ENCODE measurements around the gene QRFP.

The QRFP gene

GRCh38 chr9:130862217-130862616 lies 34.4 kb downstream of the QRFP start:
- TF ChIP-seq REST (IDR thresholded peaks at IDR 0.05; ENCODE audit: low read depth), result no peak
- no peak for TF ChIP-seq MAX (IDR thresholded peaks at IDR 0.05)
- TF ChIP-seq RAD21 (IDR thresholded peaks at IDR 0.05; ENCODE audit: low read depth), result no peak
- no peak for TF ChIP-seq USF1 (IDR thresholded peaks at IDR 0.05)
- TF ChIP-seq CEBPB (IDR thresholded peaks at IDR 0.05), result no peak
- TF ChIP-seq TEAD4 (IDR thresholded peaks at IDR 0.05), result no peak
- no peak for TF ChIP-seq EP300 (IDR thresholded peaks at IDR 0.05; ENCODE audit: borderline replicate concordance)
- TF ChIP-seq CREB1 (IDR thresholded peaks at IDR 0.05; ENCODE audit: low read depth), result no peak
- no peak for TF ChIP-seq TCF12 (IDR thresholded peaks at IDR 0.05; ENCODE audit: low read depth)
- TF ChIP-seq EGR1 (IDR thresholded peaks at IDR 0.05), result no peak
- no peak for TF ChIP-seq ZBTB7A (IDR thresholded peaks at IDR 0.05; ENCODE audit: low read depth)
- no peak for TF ChIP-seq YY1 (IDR thresholded peaks at IDR 0.05; ENCODE audit: low read depth)
- TF ChIP-seq NFIC (IDR thresholded peaks at IDR 0.05), result no peak
- TF ChIP-seq TAF1 (IDR thresholded peaks at IDR 0.05; ENCODE audit: low read depth), result no peak
- no peak for TF ChIP-seq FOXM1 (IDR thresholded peaks at IDR 0.05; ENCODE audit: borderline replicate concordance, low read depth)

GRCh38 chr9:130861372-130862180 lies 35.0 kb downstream of the QRFP start:
- TF ChIP-seq EP300 (IDR thresholded peaks at IDR 0.05; ENCODE audit: borderline replicate concordance), result no peak
- no peak for TF ChIP-seq TAF1 (IDR thresholded peaks at IDR 0.05; ENCODE audit: low read depth)
- no peak for TF ChIP-seq USF1 (IDR thresholded peaks at IDR 0.05)
- TF ChIP-seq YY1 (IDR thresholded peaks at IDR 0.05; ENCODE audit: low read depth), result no peak
- no peak for TF ChIP-seq NFIC (IDR thresholded peaks at IDR 0.05)
- no peak for TF ChIP-seq REST (IDR thresholded peaks at IDR 0.05; ENCODE audit: low read depth)
- no peak for TF ChIP-seq ZBTB7A (IDR thresholded peaks at IDR 0.05; ENCODE audit: low read depth)
- TF ChIP-seq MAX (IDR thresholded peaks at IDR 0.05), result no peak

- TF ChIP-seq ZBTB7A (IDR thresholded peaks at IDR 0.05; ENCODE audit: low read depth) (no peak), TAF1 (IDR thresholded peaks at IDR 0.05; ENCODE audit: low read depth) (no peak), CEBPB (IDR thresholded peaks at IDR 0.05) (no peak), USF1 (IDR thresholded peaks at IDR 0.05) (no peak), FOXM1 (IDR thresholded peaks at IDR 0.05; ENCODE audit: borderline replicate concordance, low read depth) (no peak), NFIC (IDR thresholded peaks at IDR 0.05) (no peak), CREB1 (IDR thresholded peaks at IDR 0.05; ENCODE audit: low read depth) (no peak), EP300 (IDR thresholded peaks at IDR 0.05; ENCODE audit: borderline replicate concordance) (no peak), MAX (IDR thresholded peaks at IDR 0.05) (no peak), EGR1 (IDR thresholded peaks at IDR 0.05) (no peak), TCF12 (IDR thresholded peaks at IDR 0.05; ENCODE audit: low read depth) (no peak), YY1 (IDR thresholded peaks at IDR 0.05; ENCODE audit: low read depth) (no peak), RAD21 (IDR thresholded peaks at IDR 0.05; ENCODE audit: low read depth) (no peak), REST (IDR thresholded peaks at IDR 0.05; ENCODE audit: low read depth) (no peak), TEAD4 (IDR thresholded peaks at IDR 0.05) (no peak)
Observed at GRCh38 chr9:130860458-130861316, 35.9 kb downstream of the QRFP start.
